Type B pancreatic cell (in vitro differentiated cells): ENCODE measurements around the gene ENPP7. TPM values are rescaled to one million over a fixed set of nuclear protein-coding genes. Genes with fewer than 3 reads are reported as not detected.

Experiments used
- DNase-seq: peaks from one replicate; pipeline ENCODE4 v3.0.0; 2021; ENCODE audit warnings: mixed read lengths; ENCODE audit not compliant: unreplicated experiment; ENCODE audit errors: extremely low spot score
- H3K27ac Mint-ChIP-seq: 2 replicates; pipeline ENCODE4 v1.8.0; 2021; ENCODE audit warnings: mild to moderate bottlenecking, mixed read lengths
- H3K27me3 Mint-ChIP-seq: 2 replicates; pipeline ENCODE4 v1.8.0; 2021; ENCODE audit warnings: mixed read lengths
- H3K36me3 Mint-ChIP-seq: 2 replicates; pipeline ENCODE4 v1.8.0; 2021; ENCODE audit warnings: mixed read lengths
- H3K4me1 Mint-ChIP-seq: one replicate; pipeline ENCODE4 v1.8.0; 2021; ENCODE audit warnings: mixed read lengths; ENCODE audit not compliant: unreplicated experiment
- H3K4me3 Mint-ChIP-seq: 2 replicates; pipeline ENCODE4 v1.8.0; 2021; ENCODE audit warnings: mild to moderate bottlenecking, mixed read lengths
- H3K9me3 Mint-ChIP-seq: 2 replicates; pipeline ENCODE4 v1.8.0; 2021; ENCODE audit warnings: mixed read lengths
- total RNA-seq: library from RNA; stranded (reverse); gene quantifications from 2 replicates; pipeline ENCODE4 v1.2.1, GENCODE V29; 2021; ENCODE audit warnings: low replicate concordance
- TF ChIP-seq, protein P1 (sequence below): fragments of 200-600 bp; sonication (generic); conservative IDR thresholded peaks from 2 replicates; pipeline ENCODE4 v1.5.0; 2021; ENCODE audit warnings: antibody characterized with exemption, mild to moderate bottlenecking

Gene ENPP7
- total RNA-seq, 1 donor from 2014 or later, result 5.3 TPM

DNA sequence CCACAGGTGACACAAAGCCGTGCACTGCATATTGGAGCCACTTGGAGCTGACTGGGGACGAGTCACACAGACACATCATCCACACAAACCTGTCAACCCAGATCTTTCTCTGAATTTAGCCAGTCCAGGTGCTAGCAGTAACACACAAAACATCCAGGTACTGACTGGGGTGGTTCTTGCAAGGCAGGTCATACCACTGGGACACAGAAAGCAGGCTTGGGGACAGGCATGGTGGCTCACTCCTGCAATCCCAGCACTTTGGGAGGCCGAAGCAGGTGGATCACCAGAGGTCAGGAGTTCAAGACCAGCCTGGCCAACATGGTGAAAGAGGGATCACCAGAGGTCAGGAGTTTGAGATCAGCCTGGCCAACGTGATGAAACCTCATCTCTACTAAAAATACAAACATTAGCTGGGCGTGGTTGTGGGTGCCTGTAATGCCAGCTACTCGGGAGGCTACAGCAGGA is 14.9 kb downstream of the ENPP7 start:
- TF ChIP-seq, protein P1, sequence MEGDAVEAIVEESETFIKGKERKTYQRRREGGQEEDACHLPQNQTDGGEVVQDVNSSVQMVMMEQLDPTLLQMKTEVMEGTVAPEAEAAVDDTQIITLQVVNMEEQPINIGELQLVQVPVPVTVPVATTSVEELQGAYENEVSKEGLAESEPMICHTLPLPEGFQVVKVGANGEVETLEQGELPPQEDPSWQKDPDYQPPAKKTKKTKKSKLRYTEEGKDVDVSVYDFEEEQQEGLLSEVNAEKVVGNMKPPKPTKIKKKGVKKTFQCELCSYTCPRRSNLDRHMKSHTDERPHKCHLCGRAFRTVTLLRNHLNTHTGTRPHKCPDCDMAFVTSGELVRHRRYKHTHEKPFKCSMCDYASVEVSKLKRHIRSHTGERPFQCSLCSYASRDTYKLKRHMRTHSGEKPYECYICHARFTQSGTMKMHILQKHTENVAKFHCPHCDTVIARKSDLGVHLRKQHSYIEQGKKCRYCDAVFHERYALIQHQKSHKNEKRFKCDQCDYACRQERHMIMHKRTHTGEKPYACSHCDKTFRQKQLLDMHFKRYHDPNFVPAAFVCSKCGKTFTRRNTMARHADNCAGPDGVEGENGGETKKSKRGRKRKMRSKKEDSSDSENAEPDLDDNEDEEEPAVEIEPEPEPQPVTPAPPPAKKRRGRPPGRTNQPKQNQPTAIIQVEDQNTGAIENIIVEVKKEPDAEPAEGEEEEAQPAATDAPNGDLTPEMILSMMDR, result no peak
- Mint-ChIP-seq H3K36me3 (no peaks in the 10 kb centered on the region), H3K4me3 (peak overlapping the region; percentile 5), H3K27me3 (peaks cover 38% of the 10 kb centered on the region), H3K9me3 (no peaks in the 10 kb centered on the region), H3K4me1 (peaks cover 8% of the 10 kb centered on the region), H3K27ac (peak overlapping the region; percentile 11)
- no peak for DNase-seq

DNA sequence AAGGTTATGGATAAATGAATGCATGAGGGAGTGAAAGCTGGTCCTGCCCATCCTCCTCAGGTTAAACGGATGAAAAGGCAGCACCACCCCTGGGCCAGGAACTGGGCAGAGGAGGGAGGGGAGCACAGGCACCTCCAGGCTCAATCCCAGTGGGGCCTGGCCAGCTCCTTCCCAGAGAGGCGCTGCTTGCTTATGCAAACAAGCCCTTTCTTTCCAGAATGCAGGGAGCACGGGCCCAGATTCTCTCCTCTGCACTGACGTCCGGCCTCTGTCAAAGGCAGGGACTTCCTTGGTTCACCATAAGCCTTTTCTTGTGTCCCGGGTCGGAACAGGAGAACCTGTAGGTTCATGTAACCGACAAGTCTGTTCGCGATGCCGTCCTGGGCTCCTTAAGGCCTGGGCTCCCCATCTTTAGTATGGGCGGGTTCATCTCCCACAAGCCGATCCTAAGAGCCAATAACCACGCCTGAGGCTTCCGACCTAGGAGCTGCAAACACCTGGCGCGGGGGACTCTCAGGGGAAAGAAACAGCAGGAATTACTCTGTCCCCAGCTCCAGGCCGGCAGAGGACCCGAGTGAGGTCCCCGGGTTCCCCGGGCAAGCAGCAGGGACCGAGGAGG is 16.3 kb downstream of the ENPP7 start:
- Mint-ChIP-seq H3K9me3 (no peaks in the 10 kb centered on the region), H3K4me1 (peaks cover 8% of the 10 kb centered on the region), H3K36me3 (no peaks in the 10 kb centered on the region), H3K4me3 (peak overlapping the region; percentile 74), H3K27ac (no peak overlapping the region), H3K27me3 (peaks cover 51% of the 10 kb centered on the region)
- TF ChIP-seq, protein P1, result no peak
- DNase-seq, result no peak

DNA sequence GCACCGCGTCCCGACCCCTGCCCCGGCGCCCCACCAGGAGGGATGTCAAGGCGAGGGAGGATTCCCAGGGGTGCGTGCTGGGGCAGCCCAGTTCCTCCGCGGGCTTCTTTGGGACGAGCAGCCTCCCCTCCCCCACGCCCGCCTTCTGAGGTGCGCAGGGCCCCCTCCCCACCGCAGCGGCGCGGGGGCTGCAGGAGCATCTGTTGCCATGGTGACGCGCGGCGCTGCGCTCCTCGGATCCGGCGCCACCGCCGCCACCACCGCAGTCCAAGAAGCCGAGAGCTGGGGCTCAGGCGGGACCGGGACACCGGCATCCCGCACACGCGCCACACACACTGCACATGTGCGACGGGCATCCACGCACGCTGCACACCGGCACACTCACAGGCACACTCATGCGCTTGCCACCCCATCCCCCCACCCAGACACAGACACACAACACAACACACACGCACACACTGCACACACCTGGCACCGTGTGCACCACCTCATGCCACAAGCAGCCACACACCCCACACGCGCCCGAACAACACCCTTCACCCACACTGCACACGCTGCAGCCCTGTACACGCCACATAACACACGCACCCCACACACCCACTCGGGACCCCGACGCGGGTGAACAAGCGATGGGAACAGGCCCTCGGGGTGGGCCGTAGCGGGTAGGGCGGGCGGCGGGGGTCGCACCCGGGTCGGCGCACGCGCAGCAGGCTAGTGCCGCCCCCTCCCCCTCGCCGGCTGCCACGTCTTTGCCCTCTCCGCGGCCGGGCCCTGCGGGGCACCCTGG is 17.0 kb downstream of the ENPP7 start:
- no peak for DNase-seq
- Mint-ChIP-seq H3K36me3 (no peaks in the 10 kb centered on the region), H3K4me1 (peaks cover 8% of the 10 kb centered on the region), H3K27me3 (peaks cover 51% of the 10 kb centered on the region), H3K27ac (no peak overlapping the region), H3K9me3 (no peaks in the 10 kb centered on the region), H3K4me3 (peak overlapping the region; percentile 76)
- TF ChIP-seq, protein P1, result no peak

DNA sequence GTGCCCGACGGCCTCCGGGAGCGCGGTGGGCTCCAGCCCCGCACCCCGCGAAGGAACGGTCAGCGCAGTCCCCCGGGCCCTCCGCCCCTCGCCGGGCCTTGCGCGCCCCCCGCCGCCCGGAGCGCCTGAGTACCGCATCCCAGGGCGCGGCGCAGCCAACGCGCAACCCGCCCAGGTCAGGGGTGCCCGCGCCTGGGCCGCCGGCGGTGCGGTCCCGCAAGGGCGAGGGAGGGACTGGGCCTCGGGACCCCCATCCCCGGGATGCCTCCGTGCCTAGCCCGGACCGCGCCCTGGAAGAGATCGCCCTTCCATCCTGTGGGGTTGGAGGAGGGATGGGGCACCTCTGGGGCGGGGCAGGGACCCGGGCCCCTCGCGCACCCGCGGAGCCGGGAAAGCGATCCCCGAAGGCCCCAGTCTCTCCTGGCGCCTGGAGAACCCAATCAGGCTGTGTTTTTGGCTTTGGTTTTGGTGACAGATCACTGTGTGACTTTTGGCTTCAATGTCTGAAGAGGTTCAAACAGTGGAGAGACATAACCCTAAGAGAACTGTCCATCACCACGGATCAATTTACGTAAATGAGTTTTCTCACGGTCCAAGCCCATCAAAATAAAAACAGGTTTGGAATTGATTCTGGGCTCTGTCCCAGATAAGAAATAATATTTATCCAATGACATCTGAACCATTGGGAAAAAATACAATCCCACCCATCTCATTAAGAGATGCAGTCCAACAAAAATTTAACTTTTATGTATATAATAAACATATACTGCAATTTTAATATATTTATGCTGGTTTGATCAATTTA is 17.8 kb downstream of the ENPP7 start:
- peaks cover 51% of the 10 kb centered on the region for H3K27me3 Mint-ChIP-seq
- H3K4me3 Mint-ChIP-seq, result no peak overlapping the region
- no peak overlapping the region for H3K27ac Mint-ChIP-seq
- TF ChIP-seq, protein P1, result no peak
- no peak for DNase-seq
- H3K36me3 Mint-ChIP-seq, result no peaks in the 10 kb centered on the region
- no peaks in the 10 kb centered on the region for H3K9me3 Mint-ChIP-seq
- H3K4me1 Mint-ChIP-seq, result peaks cover 8% of the 10 kb centered on the region

DNA sequence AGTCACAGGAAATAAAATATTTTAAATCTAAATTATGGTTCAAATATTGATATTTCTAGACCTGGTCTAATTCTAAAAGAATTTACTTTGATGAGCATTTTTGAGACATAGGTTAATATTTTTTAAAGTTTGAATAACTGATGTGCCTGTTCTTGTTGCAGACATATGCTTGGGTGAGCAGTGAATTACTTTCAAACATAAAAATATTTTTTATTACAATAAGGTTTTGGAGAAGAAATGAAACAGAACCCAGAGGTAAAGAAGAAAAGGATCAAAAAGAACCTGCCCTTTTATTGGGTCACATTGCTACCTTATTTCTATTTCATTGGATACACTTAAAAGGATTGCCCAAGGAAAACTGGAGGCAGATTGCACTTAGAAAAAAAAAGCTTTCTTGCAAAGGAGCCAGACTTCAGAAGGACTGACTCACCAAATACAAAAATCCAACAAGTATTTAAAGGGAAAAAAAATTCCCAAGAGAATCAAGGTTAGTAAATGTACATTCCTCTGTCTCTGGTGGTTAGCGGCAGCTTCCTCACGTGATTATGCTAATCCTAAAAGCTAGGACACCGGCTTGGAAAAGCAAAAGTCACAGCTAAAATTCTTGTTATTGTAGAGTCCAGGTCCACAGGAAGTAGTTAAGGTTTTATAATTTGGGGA is 18.5 kb downstream of the ENPP7 start:
- no peak for DNase-seq
- Mint-ChIP-seq H3K4me1 (peaks cover 10% of the 10 kb centered on the region), H3K27me3 (peaks cover 53% of the 10 kb centered on the region), H3K9me3 (no peaks in the 10 kb centered on the region), H3K4me3 (no peak overlapping the region), H3K36me3 (no peaks in the 10 kb centered on the region), H3K27ac (no peak overlapping the region)
- TF ChIP-seq, protein P1, result no peak
